HG02973 (cell line): Measurements from ENCODE around the gene PUDP.

ENCODE experiments used
- ATAC-seq: cut with Tn5 transposase; IDR thresholded peaks from one replicate; pipeline ENCODE4 v1.9.1; 2021; ENCODE audit warnings: moderate library complexity; ENCODE audit not compliant: unreplicated experiment

Gene PUDP

GRCh38 chrX:7076245-7076661 is 71.7 kb downstream of the PUDP start:
- ATAC-seq: no peak

GRCh38 chrX:7074908-7075204 is 73.1 kb downstream of the PUDP start:
- no peak for ATAC-seq

- no peak for ATAC-seq
Observed at GRCh38 chrX:7074148-7074907, 73.6 kb downstream of the PUDP start.

GRCh38 chrX:7073336-7073735 is 74.6 kb downstream of the PUDP start:
- no peak for ATAC-seq

- no peak for ATAC-seq
Observed at GRCh38 chrX:7072856-7073255, 75.1 kb downstream of the PUDP start.

- no peak for ATAC-seq
Observed at GRCh38 chrX:7071390-7071789, 76.6 kb downstream of the PUDP start.

- ATAC-seq: no peak
Observed at GRCh38 chrX:7069556-7069955, 78.4 kb downstream of the PUDP start.

GRCh38 chrX:7068939-7069367 is 79.0 kb downstream of the PUDP start:
- ATAC-seq: no peak

- no peak for ATAC-seq
Observed at GRCh38 chrX:7067256-7067655, 80.7 kb downstream of the PUDP start.

GRCh38 chrX:7065473-7065872 is 82.5 kb downstream of the PUDP start:
- no peak for ATAC-seq

- ATAC-seq: no peak
Observed at GRCh38 chrX:7062903-7063302, 85.0 kb downstream of the PUDP start.

- no peak for ATAC-seq
Observed at GRCh38 chrX:7062276-7062675, 85.7 kb downstream of the PUDP start.

- ATAC-seq: no peak
Observed at GRCh38 chrX:7061429-7061828, 86.5 kb downstream of the PUDP start.

GRCh38 chrX:7060444-7060843 is 87.5 kb downstream of the PUDP start:
- ATAC-seq: no peak

- no peak for ATAC-seq
Observed at GRCh38 chrX:7059859-7060258, 88.1 kb downstream of the PUDP start.

- peak; percentile 92 for ATAC-seq
Observed at GRCh38 chrX:7059214-7059838, 88.6 kb downstream of the PUDP start.

- ATAC-seq: no peak
Observed at GRCh38 chrX:7055386-7056137, 92.4 kb downstream of the PUDP start.

- no peak for ATAC-seq
Observed at GRCh38 chrX:7054219-7055216, 93.4 kb downstream of the PUDP start.

- ATAC-seq: no peak
Observed at GRCh38 chrX:7052541-7052940, 95.4 kb downstream of the PUDP start.

- no peak for ATAC-seq
Observed at GRCh38 chrX:7050271-7050670, 97.7 kb downstream of the PUDP start.

- no peak for ATAC-seq
Observed at GRCh38 chrX:7047951-7048350, 100.0 kb downstream of the PUDP start.
